Uterus (tissue), 2 donors: Measurements from ENCODE around the gene AUTS2.

Experiments used
- CTCF ChIP-seq, 4 experiments: fragments of 200-600 bp in 2 of 4; fragments of 450-650 bp in 2 of 4; sonication (generic) in 2 of 4; IDR thresholded peaks; one replicate each; pipeline ENCODE4 v1.5.1; 2016 to 2019; ENCODE audit warnings: antibody characterized with exemption in 4 of 4, mild to moderate bottlenecking in 2 of 4, moderate library complexity in 1 of 4
- POLR2A ChIP-seq, 2 donors: fragments of 450-650 bp; IDR thresholded peaks; one replicate each; pipeline ENCODE4 v1.6.1; 2016; ENCODE audit warnings: antibody characterized with exemption in 2 of 2, mild to moderate bottlenecking in 1 of 2, moderate library complexity in 1 of 2

GRCh38 chr7:70574314-70574834 lies 976.1 kb downstream of the AUTS2 start:
- TF ChIP-seq CTCF (IDR thresholded peaks at IDR 0.05) (no peak), POLR2A (IDR thresholded peaks at IDR 0.05) (no peak)
